Heart right ventricle (tissue), 16 donors: ENCODE results near the gene NAT8L. TPM values are rescaled to one million over a fixed set of nuclear protein-coding genes. Genes with fewer than 3 reads are reported as not detected.

Experiments used
- ATAC-seq, 8 donors: fragments of 200-7000 bp; cut with Tn5 transposase; one replicate each; pipeline ENCODE4 v1.9.1; 2020; ENCODE audit warnings: mild to moderate bottlenecking in 8 of 8, moderate library complexity in 8 of 8, moderate number of reproducible peaks in 1 of 8
- DNase-seq, 2 donors: peaks; one replicate each; pipeline ENCODE4 v3.0.0-alpha.2; 2020
- H3K27ac ChIP-seq, 10 donors: fragments of 200-600 bp; sonication (generic) in 2 of 10; one replicate each; pipeline versions ENCODE4 v1.5.0 to v1.8.0; 2020 to 2022; ENCODE audit warnings: mild to moderate bottlenecking in 3 of 10
- H3K27me3 ChIP-seq, 7 donors: fragments of 200-600 bp; one replicate each; pipeline ENCODE4 v1.8.0; 2021 to 2022; ENCODE audit warnings: mild to moderate bottlenecking in 2 of 7
- H3K36me3 ChIP-seq, 9 donors: fragments of 200-600 bp; sonication (generic) in 1 of 9; one replicate each; pipeline versions ENCODE4 v1.5.0 to v1.8.0; 2020 to 2022; ENCODE audit warnings: mild to moderate bottlenecking in 2 of 9
- H3K4me1 ChIP-seq, 9 donors: fragments of 200-600 bp; sonication (generic) in 1 of 9; one replicate each; pipeline versions ENCODE4 v1.5.0 to v1.8.0; 2020 to 2022; ENCODE audit warnings: mild to moderate bottlenecking in 4 of 9
- H3K4me3 ChIP-seq, 10 donors: fragments of 200-600 bp; sonication (generic) in 2 of 10; one replicate each; pipeline versions ENCODE4 v1.5.0 to v1.8.0; 2020 to 2022; ENCODE audit warnings: mild to moderate bottlenecking in 7 of 10, moderate library complexity in 2 of 10
- H3K9me3 ChIP-seq, 11 donors: fragments of 200-600 bp in 10 of 11; sonication (generic) in 2 of 11; one replicate each; pipeline versions ENCODE4 v1.5.0 to v1.8.0; 2013 to 2022; ENCODE audit warnings: mild to moderate bottlenecking in 2 of 11, control low read depth in 1 of 11, moderate library complexity in 1 of 11
- CTCF ChIP-seq, 9 donors: fragments of 200-600 bp; sonication (generic) in 2 of 9; IDR thresholded peaks; one replicate each; pipeline versions ENCODE4 v1.5.0 to v1.8.0; 2021 to 2022; ENCODE audit warnings: antibody characterized with exemption in 9 of 9, mild to moderate bottlenecking in 5 of 9, moderate library complexity in 1 of 9
- WGBS, 2 donors: extraction: QIAGEN DNeasy Blood & Tissue Kit; methylation state at CpG; one replicate each; pipeline ENCODE4 v1.1.7; 2013; ENCODE audit warnings: inconsistent platforms in 1 of 2; 5-methylcytosine and 5-hydroxymethylcytosine counted together
- intact Hi-C, 10 donors: fragments of 100-400 bp; cut with DNase I; formaldehyde crosslinking; loops; one replicate each; pipeline versions ENCODE4 v1.11.1 to v1.14.2; 2022
- polyA plus RNA-seq, 2 donors: library from polyadenylated mRNA; stranded (reverse); fragments of 200-250 nt; gene quantifications; one replicate each; pipeline ENCODE4 v1.2.3, GENCODE V29; 2013
- total RNA-seq, 10 donors: library from RNA; stranded (reverse); fragmentation: NEBNext Ultra II Directional in 3 of 10; extraction: Animal tissue kit (Norgen Biotek cat#: 25700) in 3 of 10; gene quantifications; one replicate each; pipeline versions ENCODE4 v1.2.1 to v1.2.4, GENCODE V29; 2021 to 2023
- donor health status: Arrhythmogenic right ventricular cardiomyopathy.
- donor health status: ischemic (EF 13 %, LVEDD 7.1; RV severe dilation, severe dysfunction).
- donor health status: healthy with polysubstance abuse.
- donor health status: DM: no; HTN: yes; CAD: no.
- donor health status: DM: no; HTN: no; CAD: no.
- donor health status: ischemic (EF 25% LVEDD 6.9; RV normal size, moderate dysfunction).
- donor health status: ischemic (EF 25% LVEDD 5.7; RV mildly dilated, moderate dysfunction).
- donor health status: healthy.
- donor health status: DM: yes; HTN: yes; CAD: no.
- donor health status: Ischemic cardiomyopathy.
- donor health status: ischemic (EF 35%, LVEDD 5.7; RV mildly dilated, moderate dysfunction).
- donor health status: nonischemic (EF 11% LVEDD 7.7; RV severe dilation, severe dysfunction).
- donor health status: DM: yes; HTN: yes; CAD: no.
- donor health status: PGD.
- donor health status: ischemic (EF 29% LVEDD 5.4; RV normal size, mild dysfunction).
- donor health status: nonischemic (EF 23%, LVEDD 6.1; RV moderate dilation, normal function).

Gene NAT8L
- total and polyA plus RNA-seq, 12 donors: 0.12 to 1.4 (median 0.37) TPM

GRCh38 chr4:2044542-2045517, 14.3 kb upstream of the NAT8L start:
- H3K4me1 ChIP-seq: peaks cover 4 to 23% (median 20%) of the 10 kb centered on the region in 9 donors
- 86 to 93% methylated on average over 18 of the region's 18 CpGs for WGBS, 2 donors
- peaks cover 0 to 4% (median 0%) of the 10 kb centered on the region in 11 donors for H3K9me3 ChIP-seq
- no peaks in the 10 kb centered on the region for H3K36me3 ChIP-seq
- DNase-seq: no peak
- peaks cover 20 to 82% (median 67%) of the 10 kb centered on the region in 7 donors for H3K27me3 ChIP-seq
- no peak for ATAC-seq
- no peak overlapping the region for H3K4me3 ChIP-seq
- H3K27ac ChIP-seq: no peak overlapping the region
- TF ChIP-seq CTCF (IDR thresholded peaks at IDR 0.05): no peak
- intact Hi-C loops: no loop called here

GRCh38 chr4:2045518-2045951, 13.6 kb upstream of the NAT8L start:
- no peaks in the 10 kb centered on the region for H3K36me3 ChIP-seq
- H3K4me1 ChIP-seq: peaks cover 4 to 20% (median 17%) of the 10 kb centered on the region in 9 donors
- TF ChIP-seq CTCF (IDR thresholded peaks at IDR 0.05): no peak
- no peak overlapping the region for H3K27ac ChIP-seq
- intact Hi-C loops: no loop called here
- H3K9me3 ChIP-seq: peaks cover 0 to 4% (median 0%) of the 10 kb centered on the region in 11 donors
- ATAC-seq (no peak), DNase-seq (no peak)
- H3K27me3 ChIP-seq: peaks cover 14 to 77% (median 60%) of the 10 kb centered on the region in 7 donors
- H3K4me3 ChIP-seq: no peak overlapping the region
- 77 to 78% methylated on average over 10 to 11 of the region's 11 CpGs for WGBS, 2 donors

- H3K4me1 ChIP-seq: peaks cover 4 to 13% (median 10%) of the 10 kb centered on the region in 9 donors
- no peaks in the 10 kb centered on the region for H3K36me3 ChIP-seq
- H3K9me3 ChIP-seq: peaks cover 0 to 4% (median 0%) of the 10 kb centered on the region in 11 donors
- ATAC-seq (no peak), DNase-seq (no peak)
- intact Hi-C loops: no loop called here
- H3K4me3 ChIP-seq: no peak overlapping the region
- peaks cover 13 to 76% (median 58%) of the 10 kb centered on the region in 7 donors for H3K27me3 ChIP-seq
- H3K27ac ChIP-seq: no peak overlapping the region
- no peak for TF ChIP-seq CTCF (IDR thresholded peaks at IDR 0.05)
- WGBS, 2 donors: 58 to 69% methylated on average over 24 to 28 of the region's 28 CpGs
These were observed 12.8 kb upstream of the NAT8L start for GRCh38 chr4:2046031-2046961.
